OCI-LY1 (cell line): Measurements from ENCODE around the gene CGB2.
A peak's percentile ranks its signal among the peaks of the same experiment; 100 is the strongest.

Source experiments
- H2AFZ ChIP-seq: fragments of 200-600 bp; sonication (generic), shearing (Covaris generic); 2 replicates; pipeline ENCODE4 v1.6.0; 2014; ENCODE audit warnings: antibody characterized with exemption, mild to moderate bottlenecking, low read length
- H3F3A ChIP-seq: fragments of 200-600 bp; sonication (generic), shearing (Covaris generic); 2 replicates; pipeline ENCODE4 v1.6.0; 2014; ENCODE audit warnings: mild to moderate bottlenecking, antibody characterized with exemption, low read length, moderate library complexity; ENCODE audit not compliant: insufficient read depth
- H3K27ac ChIP-seq: fragments of 200-600 bp; sonication (generic); 2 replicates; pipeline ENCODE4 v1.5.1; 2014; ENCODE audit warnings: low read length, mixed run types, mild to moderate bottlenecking, low read depth; ENCODE audit not compliant: poor library complexity, severe bottlenecking
- H3K27me3 ChIP-seq: fragments of 200-600 bp; sonication (generic); 2 replicates; pipeline ENCODE4 v1.6.0; 2014; ENCODE audit warnings: antibody characterized with exemption, mild to moderate bottlenecking, low read length, moderate library complexity; ENCODE audit not compliant: insufficient read depth
- H3K36me3 ChIP-seq: fragments of 200-600 bp; sonication (generic); 2 replicates; pipeline ENCODE4 v1.6.1; 2014; ENCODE audit warnings: mild to moderate bottlenecking, antibody characterized with exemption, low read length, moderate library complexity, mixed read lengths; ENCODE audit not compliant: insufficient read depth
- H3K4me1 ChIP-seq: fragments of 200-600 bp; sonication (generic); 2 replicates; pipeline ENCODE4 v1.5.1; 2014; ENCODE audit warnings: mild to moderate bottlenecking, low read length, moderate library complexity; ENCODE audit not compliant: insufficient read depth, severe bottlenecking
- H3K4me2 ChIP-seq: fragments of 200-600 bp; sonication (generic), shearing (Covaris generic); 2 replicates; pipeline ENCODE4 v1.6.1; 2014; ENCODE audit warnings: low read length
- H3K4me3 ChIP-seq: fragments of 200-600 bp; sonication (generic); 2 replicates; pipeline ENCODE4 v1.5.1; 2014; ENCODE audit warnings: low read length, low read depth, mild to moderate bottlenecking, mixed read lengths; ENCODE audit not compliant: poor library complexity, severe bottlenecking
- H3K79me2 ChIP-seq: fragments of 200-600 bp; shearing (Covaris generic); 2 replicates; pipeline ENCODE4 v1.6.1; 2016; ENCODE audit warnings: mixed run types, low read length, mixed read lengths; ENCODE audit not compliant: insufficient read depth
- H3K9ac ChIP-seq: fragments of 200-600 bp; sonication (generic), shearing (Covaris generic); 2 replicates; pipeline ENCODE4 v1.6.1; 2014; ENCODE audit warnings: mild to moderate bottlenecking, low read length, mixed read lengths
- H3K9me2 ChIP-seq: fragments of 200-600 bp; sonication (generic), shearing (Covaris generic); 2 replicates; pipeline ENCODE4 v1.6.1; 2014; ENCODE audit warnings: low read depth, mild to moderate bottlenecking, low read length, mixed read lengths
- H3K9me3 ChIP-seq: fragments of 200-600 bp; shearing (Covaris generic); 2 replicates; pipeline ENCODE4 v1.6.1; 2014; ENCODE audit warnings: low read length, mixed read lengths
- H4K20me1 ChIP-seq: fragments of 200-600 bp; sonication (generic), shearing (Covaris generic); 2 replicates; pipeline ENCODE4 v1.6.0; 2016; ENCODE audit warnings: mild to moderate bottlenecking, low read length; ENCODE audit not compliant: insufficient read depth
- EZH2 ChIP-seq: fragments of 200-600 bp; sonication (generic), shearing (Covaris generic); IDR thresholded peaks from 2 replicates; pipeline ENCODE4 v1.8.0; 2017; ENCODE audit warnings: borderline replicate concordance, mixed run types, mild to moderate bottlenecking, antibody characterized with exemption, low read length, moderate library complexity, mixed read lengths
- TF ChIP-seq, protein P1 (sequence below): fragments of 200-600 bp; sonication (generic), shearing (Covaris generic); IDR thresholded peaks from 2 replicates; pipeline ENCODE4 v1.5.1; 2017; ENCODE audit warnings: mild to moderate bottlenecking, antibody characterized with exemption, low read length, moderate library complexity, mixed read lengths

Gene CGB2

DNA sequence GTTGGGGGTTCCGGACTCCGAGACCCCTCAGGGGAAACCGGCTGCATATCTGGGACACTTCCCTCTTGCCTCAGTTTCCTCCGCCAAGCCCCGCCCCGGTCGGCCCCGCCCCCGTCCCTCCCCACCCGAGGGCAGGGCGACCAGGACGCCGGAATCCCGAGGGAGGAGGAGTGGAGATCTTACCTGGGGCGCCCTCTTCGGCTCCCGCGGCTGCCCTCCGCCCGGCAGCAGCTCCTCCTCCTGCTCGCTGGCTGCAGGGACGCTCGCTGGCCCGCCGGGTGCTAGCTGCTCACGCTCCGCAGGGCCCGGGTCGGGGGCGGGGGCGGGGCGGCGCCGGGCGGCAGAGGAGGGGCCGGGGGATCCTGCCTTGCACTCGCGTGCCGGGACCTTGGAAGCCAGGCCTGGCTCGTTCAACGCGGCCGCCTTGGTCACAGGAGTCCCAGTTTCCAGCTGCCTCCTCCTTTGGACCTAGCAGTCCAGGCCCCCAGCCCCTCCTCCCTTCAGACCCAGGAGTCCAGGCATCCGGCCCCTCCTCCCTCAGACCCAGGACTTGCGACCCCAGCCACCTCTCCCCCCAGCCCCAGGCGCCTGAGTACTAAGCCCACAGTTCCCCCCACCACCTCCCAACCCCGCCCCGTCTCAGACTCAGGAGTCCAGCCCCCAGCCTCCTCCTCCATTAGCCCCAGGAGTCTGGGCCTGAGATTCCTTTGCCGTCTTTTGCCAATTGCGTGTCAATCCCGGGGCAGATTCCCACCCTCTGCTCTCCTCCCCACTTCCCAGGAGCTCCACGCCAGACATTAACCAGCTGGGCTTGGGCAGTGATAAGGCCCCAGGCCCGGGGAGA, 33.3 kb downstream of the CGB2 start, which contains the start of gene NTF4:
Gene NTF4, minus strand, starts transcription at position 51 of the 844 bp plus-strand sequence. CDS start 2,821 bp downstream, outside the sequence.
- Histone ChIP-seq H3K9ac (no peak within 1 kb of the TSS), H3K9me2 (no peaks in the 10 kb centered on the region), H3K27ac (no peak within 1 kb of the TSS), H3K4me2 (peak within 1 kb of the TSS; percentile 16; the same call in 1 of the 2 replicates), H3K4me1 (no peaks in the 10 kb centered on the region), H3K36me3 (no peaks in the 10 kb centered on the region), H3F3A (no peaks in the 10 kb centered on the region), H3K79me2 (no peaks in the 10 kb centered on the region), H3K9me3 (no peaks in the 10 kb centered on the region), H3K4me3 (peak within 1 kb of the TSS; percentile 5), H3K27me3 (peaks cover 14% of the 10 kb centered on the region), H4K20me1 (no peaks in the 10 kb centered on the region), H2AFZ (no peak within 1 kb of the TSS)
- no peak for TF ChIP-seq EZH2
- TF ChIP-seq, protein P1, sequence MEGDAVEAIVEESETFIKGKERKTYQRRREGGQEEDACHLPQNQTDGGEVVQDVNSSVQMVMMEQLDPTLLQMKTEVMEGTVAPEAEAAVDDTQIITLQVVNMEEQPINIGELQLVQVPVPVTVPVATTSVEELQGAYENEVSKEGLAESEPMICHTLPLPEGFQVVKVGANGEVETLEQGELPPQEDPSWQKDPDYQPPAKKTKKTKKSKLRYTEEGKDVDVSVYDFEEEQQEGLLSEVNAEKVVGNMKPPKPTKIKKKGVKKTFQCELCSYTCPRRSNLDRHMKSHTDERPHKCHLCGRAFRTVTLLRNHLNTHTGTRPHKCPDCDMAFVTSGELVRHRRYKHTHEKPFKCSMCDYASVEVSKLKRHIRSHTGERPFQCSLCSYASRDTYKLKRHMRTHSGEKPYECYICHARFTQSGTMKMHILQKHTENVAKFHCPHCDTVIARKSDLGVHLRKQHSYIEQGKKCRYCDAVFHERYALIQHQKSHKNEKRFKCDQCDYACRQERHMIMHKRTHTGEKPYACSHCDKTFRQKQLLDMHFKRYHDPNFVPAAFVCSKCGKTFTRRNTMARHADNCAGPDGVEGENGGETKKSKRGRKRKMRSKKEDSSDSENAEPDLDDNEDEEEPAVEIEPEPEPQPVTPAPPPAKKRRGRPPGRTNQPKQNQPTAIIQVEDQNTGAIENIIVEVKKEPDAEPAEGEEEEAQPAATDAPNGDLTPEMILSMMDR = no peak

DNA sequence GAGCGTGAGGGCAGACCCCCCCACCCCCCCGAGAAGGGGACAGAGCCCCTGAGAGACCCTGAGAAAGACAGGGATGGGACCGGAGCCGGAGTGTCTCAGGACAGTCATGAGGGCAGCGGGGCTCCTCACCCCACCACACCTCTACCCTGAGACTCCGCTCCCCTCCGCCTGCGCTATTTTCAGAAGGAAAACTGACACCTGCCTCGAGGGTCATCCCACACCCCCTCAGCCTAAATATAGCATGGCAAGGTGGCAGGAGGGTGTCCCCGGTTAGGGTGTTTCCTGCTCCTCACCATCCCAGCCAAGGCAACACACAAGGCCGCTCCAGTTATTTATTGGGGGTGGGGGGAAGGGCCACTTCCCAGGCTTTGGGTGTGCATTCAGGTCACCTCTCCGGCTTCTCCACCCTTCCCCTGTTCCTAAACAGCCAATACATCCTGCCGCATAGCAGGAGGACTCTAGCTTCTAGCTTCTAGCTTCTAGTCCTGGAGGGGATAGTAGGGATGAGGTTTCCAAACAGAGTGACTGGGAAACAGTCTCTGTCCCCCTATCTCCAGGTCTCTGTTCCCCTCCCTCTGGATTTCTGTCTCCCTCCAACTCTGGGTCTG, 34.3 kb downstream of the CGB2 start:
- no peak overlapping the region for H3K4me2 ChIP-seq
- H3K4me1 ChIP-seq = no peaks in the 10 kb centered on the region
- H2AFZ ChIP-seq = no peak overlapping the region
- no peaks in the 10 kb centered on the region for H3F3A ChIP-seq
- H3K9ac ChIP-seq = no peak overlapping the region
- peaks cover 14% of the 10 kb centered on the region for H3K27me3 ChIP-seq
- H4K20me1 ChIP-seq = no peaks in the 10 kb centered on the region
- H3K27ac ChIP-seq = no peak overlapping the region
- H3K79me2 ChIP-seq = no peaks in the 10 kb centered on the region
- TF ChIP-seq, protein P1 = no peak
- TF ChIP-seq EZH2 = no peak
- no peaks in the 10 kb centered on the region for H3K9me2 ChIP-seq
- no peak overlapping the region for H3K4me3 ChIP-seq
- no peaks in the 10 kb centered on the region for H3K36me3 ChIP-seq
- no peaks in the 10 kb centered on the region for H3K9me3 ChIP-seq

DNA sequence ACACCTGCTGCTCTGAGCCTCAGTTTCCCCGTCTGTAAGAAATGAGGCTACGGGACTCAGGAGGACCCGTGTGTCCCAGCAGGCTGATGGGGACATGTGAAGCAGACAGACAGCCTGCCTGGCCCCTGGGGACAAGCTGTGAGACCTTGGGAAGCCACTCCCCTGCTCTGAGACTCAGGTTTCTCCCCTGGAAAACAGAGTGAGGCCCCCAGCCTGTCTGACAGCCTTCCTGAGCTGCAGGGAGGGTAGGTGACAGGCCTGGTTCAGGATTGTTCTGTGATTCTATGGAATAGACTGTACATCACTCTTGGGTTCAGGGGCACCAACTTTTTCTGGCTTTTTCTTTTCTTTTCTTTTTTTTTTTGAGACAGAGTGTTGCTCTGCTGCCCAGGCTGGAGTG, 35.9 kb downstream of the CGB2 start:
- TF ChIP-seq, protein P1 = no peak
- no peak for TF ChIP-seq EZH2
- Histone ChIP-seq H3K9ac (no peak overlapping the region), H3K27me3 (peaks cover 14% of the 10 kb centered on the region), H3F3A (no peaks in the 10 kb centered on the region), H3K4me1 (no peaks in the 10 kb centered on the region), H3K4me2 (no peak overlapping the region), H4K20me1 (no peaks in the 10 kb centered on the region), H3K9me3 (no peaks in the 10 kb centered on the region), H3K36me3 (no peaks in the 10 kb centered on the region), H3K27ac (no peak overlapping the region), H2AFZ (no peak overlapping the region), H3K4me3 (no peak overlapping the region), H3K9me2 (no peaks in the 10 kb centered on the region), H3K79me2 (no peaks in the 10 kb centered on the region)
